NCI-H2081 treated with DMSO at 0.1 percent for 48 hours (cell line): ENCODE measurements around the gene ADAM19.

Experiments
- DNase-seq: peaks from one replicate; lab custom pipeline; 2025; lab: John Stamatoyannopoulos, UW

ADAM19 gene

GRCh38 chr5:157513182-157513581 is 62.4 kb downstream of the ADAM19 start:
- DNase-seq: no peak

GRCh38 chr5:157511651-157512644 is 63.6 kb downstream of the ADAM19 start:
- no peak for DNase-seq

- no peak for DNase-seq
Measured at GRCh38 chr5:157510682-157511081, 64.9 kb downstream of the ADAM19 start.

GRCh38 chr5:157509587-157509986 is 66.0 kb downstream of the ADAM19 start:
- DNase-seq: no peak

DNA sequence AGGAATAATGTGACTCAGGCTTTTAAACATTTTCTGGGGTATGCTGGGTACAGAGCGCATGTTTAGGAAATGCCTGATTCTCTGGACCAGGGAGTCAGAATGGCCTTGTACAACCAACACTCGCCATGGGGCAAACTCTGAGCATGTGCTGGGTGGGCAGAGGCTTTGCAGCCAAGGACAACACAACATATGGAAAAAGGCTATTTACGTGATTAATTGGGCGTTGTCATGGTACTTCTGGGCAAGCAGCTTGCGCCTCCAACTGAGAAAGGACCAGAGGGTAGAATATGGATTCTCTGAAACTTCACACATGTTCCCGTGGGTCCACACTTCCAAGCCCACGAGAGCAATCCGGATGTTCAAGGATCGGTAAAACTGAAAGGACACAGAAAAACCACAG is 66.5 kb downstream of the ADAM19 start:
- no peak for DNase-seq

GRCh38 chr5:157506981-157507780 is 68.4 kb downstream of the ADAM19 start:
- no peak for DNase-seq

GRCh38 chr5:157506066-157506590 is 69.4 kb downstream of the ADAM19 start:
- no peak for DNase-seq

DNA sequence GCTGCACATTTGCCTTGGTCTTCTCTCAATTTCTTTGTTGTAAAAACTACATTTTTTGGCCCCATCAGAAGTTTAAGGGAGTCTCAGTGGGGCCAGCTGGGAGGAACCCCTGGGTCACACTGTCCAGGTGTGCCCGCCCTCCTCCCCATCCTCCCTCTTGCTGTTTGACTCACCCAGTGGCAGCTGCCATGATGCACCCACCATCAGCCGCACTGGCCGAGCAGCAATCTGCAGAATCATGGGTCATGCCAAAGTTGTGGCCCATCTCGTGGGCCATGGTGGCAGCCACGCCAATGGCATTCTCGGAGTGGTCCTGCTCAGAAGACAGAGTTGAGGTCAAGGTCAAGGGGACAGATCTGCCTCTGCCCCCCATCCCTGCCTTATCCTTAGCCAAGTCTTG is 70.1 kb downstream of the ADAM19 start:
- no peak for DNase-seq

- DNase-seq: no peak
Measured at GRCh38 chr5:157504053-157504452, 71.5 kb downstream of the ADAM19 start.

DNA sequence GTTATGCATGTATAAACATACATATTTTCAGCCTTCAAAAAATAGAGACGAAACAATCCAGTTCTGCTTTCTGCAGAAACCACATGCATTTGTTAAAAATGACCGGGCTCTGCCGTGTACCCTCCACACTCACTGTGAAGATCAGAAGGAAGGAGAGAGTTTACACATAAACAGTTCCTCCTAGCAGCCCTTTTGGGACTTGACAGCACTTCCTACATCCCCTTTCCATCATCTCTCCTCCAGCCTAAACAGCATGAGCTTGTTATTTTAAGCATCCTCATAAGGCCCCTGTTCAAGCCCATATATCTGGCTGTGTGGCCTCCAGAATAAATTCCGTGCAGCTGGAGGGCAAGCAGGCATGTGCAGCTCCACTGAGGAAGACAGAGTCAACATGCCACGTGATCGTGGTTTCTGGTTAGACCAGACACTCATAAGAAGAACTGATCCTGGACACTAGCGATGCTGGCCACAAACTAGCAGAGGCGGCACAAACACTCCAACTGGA is 73.4 kb downstream of the ADAM19 start:
- DNase-seq: no peak

GRCh38 chr5:157497875-157498611 is 77.5 kb downstream of the ADAM19 start:
- peak; percentile 39 for DNase-seq

GRCh38 chr5:157496864-157497263 is 78.7 kb downstream of the ADAM19 start:
- DNase-seq: no peak

DNA sequence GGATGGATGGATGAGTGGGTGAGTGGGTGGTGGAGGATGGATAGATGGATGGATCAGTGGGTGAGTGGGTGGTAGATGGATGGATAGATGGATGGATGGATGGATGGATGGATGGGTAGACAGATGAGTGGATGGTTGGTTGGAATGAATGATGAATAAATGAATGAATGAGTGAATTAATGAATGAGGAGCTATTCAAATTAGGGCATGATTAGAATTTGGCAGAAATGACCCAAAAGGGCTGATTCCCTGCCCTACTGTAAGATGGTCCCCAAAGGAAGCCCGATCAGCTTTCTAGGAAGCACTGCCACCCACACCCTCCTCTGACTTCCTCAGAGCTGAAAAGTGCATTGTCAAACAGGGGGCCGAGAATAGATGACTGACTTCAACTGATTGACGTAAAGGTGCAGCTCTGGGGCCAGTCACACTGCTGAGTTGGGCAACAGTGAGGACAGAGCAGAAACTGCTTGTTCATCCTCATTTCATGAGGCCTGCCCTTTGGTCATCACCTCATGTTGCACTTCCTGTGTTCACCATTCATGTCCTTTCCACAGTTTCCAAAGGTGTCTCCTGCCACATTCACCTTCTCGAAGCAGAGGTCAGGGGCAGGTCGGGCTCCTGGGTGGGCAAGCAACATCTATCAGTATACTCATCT is 81.3 kb downstream of the ADAM19 start:
- no peak for DNase-seq

GRCh38 chr5:157492886-157493285 is 82.7 kb downstream of the ADAM19 start:
- DNase-seq: no peak

DNA sequence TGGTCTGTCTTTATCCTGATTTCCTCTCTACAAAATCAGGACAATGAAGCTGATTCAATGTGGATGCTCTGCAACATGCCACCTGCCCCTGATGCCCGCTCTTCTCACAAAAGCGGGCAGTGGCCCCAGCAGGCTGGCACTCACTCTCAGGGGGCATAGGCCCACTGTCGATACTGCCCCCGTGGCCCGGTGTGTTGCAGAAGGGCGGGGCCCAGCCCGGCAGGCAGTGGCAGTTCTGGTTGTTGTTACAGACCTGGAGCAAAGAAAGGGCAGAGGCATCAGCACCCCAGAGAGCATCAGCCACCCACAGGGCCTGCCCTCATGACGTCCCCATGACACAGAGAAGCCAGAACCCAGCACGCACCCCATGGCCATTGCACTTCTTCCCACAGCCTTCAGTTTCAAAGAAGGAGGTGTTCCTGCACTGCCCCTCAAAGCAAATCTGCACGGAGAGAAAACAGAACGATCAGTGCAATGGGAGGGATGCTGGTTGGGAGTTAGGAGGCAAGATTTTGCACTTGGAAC is 84.0 kb downstream of the ADAM19 start:
- DNase-seq: no peak

DNA sequence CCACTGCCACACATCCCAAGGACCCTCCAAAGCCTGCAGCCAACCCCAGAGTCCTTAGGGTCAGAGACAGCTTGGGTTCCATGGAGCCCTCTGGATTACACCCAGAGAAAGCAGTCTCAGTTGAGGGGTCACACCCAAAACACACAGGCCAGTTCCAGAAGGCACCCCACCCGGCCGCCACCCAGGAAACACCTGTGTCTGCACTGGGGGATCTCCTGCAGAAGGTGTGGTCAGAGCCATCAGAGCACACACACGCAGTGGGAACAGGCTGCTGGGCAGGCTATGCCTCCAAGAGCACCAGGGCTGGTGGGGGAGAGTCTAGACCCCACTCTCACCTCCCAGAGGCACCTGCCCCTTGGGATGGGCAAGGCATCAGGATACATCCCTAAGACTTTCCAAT is 88.2 kb downstream of the ADAM19 start:
- no peak for DNase-seq

DNA sequence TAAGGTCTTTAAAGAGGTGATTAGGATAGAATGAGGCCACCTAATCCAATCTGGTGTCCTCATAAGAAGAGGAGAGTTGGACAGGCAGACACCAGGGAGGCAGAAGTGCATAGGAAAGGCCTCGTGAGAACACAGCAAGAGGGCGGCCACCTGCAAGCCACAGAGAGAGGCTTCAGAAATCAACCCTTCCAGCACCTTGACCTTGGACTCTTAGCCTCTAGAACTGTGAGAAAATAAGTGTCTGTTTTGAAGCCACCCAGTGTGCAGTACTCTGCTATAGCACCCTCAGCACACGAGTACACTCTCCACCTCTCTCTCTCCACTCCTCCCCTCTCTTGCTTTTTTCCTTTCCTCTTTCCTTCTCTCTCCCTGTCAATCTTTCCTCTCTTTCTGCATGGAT is 88.7 kb downstream of the ADAM19 start:
- no peak for DNase-seq

DNA sequence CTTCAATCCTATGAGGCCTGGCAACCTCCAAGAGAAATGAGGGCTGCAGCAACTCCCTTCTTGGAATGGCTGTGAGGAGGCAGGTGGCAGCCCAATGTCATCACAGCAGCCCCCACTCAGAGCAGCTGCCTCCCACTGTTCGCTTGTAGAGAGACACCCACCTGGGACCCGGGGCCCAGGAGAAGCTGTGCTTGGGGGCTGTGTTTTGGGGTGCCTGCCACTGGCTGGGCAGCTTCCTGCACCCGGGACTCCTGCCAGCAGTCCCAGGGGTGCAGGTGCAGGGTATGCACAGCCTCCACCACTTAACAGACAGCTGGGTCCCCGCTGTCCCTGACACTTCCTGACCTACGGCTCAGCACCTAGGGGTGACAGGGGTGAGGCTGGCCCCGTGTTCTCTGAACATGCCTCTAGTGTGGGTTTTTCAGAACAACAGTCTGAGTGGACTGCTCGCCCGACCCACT is 89.3 kb downstream of the ADAM19 start:
- no peak for DNase-seq

- no peak for DNase-seq
Measured at GRCh38 chr5:157485811-157486210, 89.8 kb downstream of the ADAM19 start.

DNA sequence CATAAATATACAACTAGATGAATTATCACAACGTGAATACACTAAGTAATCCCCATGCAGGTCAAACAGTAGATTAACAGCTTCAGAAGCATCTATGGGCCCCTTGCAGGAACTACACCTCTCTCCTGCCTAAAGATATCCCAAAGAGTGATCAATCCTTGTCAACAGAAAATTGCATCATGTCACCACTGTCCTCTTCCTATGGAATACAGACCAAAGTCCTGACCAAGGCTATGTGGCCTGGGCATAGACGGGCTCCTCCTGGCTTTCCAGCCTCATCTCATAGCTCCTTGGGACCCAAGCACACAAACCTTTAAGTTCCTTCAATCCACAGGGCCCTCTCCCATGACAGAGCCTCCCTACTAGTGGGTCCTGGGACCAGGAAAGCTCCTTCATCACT is 90.2 kb downstream of the ADAM19 start:
- DNase-seq: no peak

- no peak for DNase-seq
Measured at GRCh38 chr5:157484768-157485167, 90.8 kb downstream of the ADAM19 start.
